NCI-H2081 (cell line): Measurements from ENCODE around the gene KLHDC10.
"Not testable (repeated sequence)": the region's sequence is repeated elsewhere in the genome, so short reads cannot be mapped to it uniquely, and the experiment has no call there.

Experiments
- DNase-seq, 2 experiments: peaks; one replicate each; lab custom pipeline; 2025; lab: John Stamatoyannopoulos, UW

KLHDC10 gene

DNA sequence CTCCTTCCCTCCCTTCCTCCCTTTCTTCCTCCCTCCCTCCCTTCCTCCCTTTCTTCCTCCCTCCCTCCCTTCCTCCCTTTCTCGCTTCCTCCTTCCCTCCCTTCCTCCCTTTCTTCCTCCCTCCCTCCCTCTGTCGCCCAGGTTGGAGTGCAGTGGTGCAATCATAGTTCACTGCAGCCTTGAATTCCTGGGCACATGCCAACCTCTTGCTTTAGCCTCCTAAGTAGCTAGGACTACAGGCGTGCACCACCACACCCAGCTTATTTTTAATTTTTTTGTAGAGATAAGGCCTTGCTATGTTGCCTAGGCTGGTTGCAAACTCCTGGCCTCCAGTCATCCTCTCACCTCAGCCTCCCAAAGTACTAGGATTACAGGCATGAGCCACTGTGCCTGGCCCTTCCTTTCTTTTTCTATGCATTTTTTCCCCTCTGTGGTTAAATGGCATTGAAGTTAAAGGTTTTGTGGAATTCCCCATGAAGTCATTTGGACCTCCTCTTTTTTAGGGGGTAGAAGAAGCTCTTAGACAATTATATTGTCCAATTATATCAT is 9.6 kb downstream of the KLHDC10 start:
- no peak for DNase-seq

DNA sequence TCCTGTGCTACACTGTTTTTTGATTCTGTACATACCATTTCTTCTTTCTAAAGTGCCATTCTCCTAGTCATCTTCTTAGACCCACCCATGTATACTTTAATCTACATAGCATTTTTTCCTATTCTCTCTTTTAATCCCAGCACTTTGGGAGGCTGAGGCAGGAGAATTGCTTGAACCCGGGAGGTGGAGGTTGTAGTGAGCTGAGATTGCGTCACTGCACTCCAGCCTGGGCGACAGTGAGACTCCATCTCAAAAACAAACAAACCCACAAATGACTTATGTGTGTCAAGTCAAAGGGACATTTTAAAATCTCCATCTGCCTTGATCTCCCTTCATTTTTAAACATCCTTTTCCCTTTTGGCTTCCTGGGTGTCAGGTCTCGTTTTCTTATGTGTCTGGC is 13.2 kb downstream of the KLHDC10 start:
- not testable (repeated sequence) for DNase-seq

DNA sequence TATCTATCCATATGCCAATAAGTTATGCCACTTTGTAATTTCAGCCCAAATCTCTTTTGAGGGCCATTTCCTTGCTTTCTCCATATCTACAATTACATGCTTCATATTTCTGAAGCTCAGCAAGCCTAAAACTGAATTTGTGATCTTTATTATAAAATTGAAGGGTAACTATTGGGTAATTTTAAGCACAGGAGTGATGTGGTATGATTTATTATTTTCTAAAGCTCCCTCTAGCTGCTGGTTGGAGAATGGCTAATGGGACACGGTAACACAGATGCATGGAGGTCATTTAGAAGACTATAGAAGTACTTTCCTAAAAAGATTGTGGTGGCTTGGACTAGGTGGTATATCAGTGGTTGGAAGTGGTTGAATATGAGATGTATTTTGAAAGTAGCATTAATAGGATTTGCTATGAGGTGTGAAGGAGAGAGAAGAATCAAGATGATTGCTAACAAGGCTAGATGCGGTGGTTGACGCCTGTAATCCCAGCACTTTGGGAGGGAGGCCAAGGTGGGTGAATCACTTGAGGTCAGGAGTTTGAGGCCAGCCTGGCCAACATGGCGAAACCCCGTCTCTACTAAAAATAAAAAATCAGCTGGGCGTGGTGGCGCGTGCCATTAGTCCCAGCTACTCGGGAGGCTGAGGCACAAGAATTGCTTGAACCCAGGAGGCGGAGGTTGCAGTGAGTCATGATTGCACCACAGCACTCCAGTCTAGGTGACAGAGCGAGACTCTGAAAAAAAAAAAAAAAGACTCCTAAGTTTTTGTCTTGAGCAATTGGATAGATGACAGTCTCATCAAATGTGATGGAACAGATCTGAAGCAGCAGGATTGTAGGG is 13.9 kb downstream of the KLHDC10 start:
- no peak for DNase-seq

DNA sequence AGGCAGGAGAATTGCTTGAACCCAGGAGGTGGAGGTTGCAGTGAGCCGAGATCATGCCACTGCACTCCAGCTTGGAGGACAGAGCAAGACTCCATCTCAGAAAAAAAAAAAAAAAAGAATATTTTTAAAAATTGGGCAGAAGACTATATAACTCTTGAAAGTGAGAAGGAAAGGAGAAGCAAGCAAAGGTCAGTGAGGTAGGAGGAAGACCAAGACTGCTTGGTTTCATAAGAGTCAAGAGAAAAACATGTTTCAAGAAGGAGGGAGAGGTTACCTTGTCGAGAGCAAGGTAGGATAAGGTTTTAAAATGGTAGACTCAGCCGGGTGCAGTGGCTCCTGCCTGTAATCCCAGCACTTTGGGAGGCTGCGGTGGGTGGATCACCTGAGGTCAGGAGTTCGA is 14.9 kb downstream of the KLHDC10 start:
- not testable (repeated sequence) for DNase-seq

DNA sequence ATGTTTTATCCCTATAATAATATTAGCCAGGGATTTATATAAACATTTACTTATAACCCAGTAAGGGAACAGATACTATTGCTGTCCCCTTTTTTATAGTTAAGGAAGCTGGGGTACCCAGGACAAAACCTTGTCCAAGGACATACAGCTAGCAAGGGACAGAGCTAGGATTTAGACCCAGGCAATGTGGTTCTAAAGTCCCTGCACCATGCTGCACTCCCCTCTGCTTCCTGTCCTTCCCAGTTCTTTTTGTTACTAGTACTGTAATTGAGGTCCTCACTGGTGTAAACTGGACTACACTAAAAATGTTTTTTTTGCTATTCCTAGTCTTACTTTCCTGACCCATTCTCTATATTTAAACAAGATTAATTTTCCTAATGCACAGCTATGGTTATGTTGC is 16.6 kb downstream of the KLHDC10 start:
- no peak for DNase-seq

DNA sequence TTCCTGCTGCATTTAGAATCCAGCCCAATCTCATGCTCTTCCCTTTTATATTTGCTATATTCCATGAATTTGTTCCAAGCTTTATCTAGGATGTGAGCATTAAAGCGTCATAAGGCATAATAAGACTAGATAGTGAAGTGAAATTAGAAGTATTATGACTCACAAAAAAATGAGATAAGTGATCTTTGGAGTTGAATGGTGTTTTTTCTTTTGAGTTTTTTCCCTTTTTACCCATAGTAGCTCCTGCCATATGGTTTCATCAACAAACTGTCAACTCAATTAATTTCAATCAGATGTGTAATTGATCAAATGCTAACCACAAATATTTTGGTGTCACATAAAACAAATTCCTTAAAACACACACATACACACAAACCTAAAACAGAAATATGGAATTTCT is 17.0 kb downstream of the KLHDC10 start:
- DNase-seq, result no peak

DNA sequence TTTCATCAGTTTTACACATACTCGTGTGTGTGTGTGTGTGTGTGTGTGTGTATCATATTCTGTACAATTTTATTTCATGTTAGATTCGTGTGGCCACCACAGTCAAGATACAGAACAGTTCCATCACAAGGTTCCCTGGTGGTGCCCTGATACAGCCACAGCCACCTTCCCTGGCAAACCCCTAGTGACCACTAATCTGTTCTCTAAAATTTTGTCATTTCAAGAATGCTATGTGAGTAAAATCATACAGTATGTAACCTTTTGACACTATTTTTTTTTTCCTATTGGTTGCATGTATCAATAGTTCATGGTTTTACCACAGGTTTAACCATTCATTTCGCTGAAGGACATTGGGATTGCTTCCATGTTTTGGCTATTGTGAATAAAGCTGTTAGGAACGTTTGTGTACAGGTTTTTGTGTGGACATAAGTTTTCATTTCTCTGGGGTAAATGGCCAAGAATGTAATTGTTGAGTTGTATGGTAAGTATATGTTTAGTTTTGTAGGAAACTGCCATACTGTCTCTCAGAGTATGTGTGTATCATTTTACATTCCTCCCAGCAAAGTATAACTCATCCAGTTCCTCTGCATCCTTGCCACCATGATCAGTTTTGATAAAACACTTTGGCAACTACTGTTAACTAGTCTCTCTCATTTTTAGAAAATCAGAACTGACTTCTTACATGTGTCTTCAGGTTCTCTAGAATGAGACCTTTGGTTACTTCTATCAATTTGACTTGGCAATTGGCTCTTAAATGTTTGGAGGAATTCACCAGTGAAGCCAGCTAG is 20.6 kb downstream of the KLHDC10 start:
- no peak for DNase-seq

DNA sequence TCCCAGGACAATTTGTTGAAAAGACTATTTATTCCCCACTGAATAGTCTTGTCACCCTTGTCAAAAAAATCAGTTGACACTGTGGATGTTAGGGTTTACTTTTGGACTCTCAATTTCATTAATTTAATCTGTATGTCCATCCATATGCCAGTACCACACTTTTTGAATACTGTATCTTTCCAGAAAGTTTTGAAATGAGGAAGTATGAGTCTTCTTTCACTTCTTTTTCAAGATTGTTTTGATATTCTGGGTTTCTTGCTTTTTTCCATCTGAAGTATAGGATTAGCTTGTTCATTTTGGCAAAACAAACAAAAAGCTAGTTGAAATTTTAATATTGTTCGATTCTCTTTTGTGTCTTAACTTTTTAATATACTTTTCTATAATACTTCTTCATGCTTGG is 21.7 kb downstream of the KLHDC10 start:
- DNase-seq, result no peak

DNA sequence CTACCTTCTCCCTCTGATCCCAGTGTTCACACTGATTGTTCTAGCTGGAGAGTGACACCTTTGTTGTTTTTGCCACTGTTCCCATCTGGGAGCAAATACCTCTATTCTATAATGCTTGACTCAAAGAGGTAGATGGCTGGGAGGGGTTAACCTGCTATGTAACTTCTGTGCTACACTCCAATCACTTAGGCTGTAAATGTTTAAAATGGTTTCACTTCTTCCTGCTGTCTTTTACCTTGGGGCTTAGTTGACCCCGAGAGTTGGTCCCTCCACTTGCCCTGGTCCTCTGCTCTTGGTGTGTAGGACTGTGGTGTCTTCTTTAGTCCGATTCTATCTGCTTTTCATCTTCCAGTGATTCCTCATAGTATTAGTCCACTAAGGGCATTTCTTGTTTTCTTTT is 22.3 kb downstream of the KLHDC10 start:
- DNase-seq, result no peak

DNA sequence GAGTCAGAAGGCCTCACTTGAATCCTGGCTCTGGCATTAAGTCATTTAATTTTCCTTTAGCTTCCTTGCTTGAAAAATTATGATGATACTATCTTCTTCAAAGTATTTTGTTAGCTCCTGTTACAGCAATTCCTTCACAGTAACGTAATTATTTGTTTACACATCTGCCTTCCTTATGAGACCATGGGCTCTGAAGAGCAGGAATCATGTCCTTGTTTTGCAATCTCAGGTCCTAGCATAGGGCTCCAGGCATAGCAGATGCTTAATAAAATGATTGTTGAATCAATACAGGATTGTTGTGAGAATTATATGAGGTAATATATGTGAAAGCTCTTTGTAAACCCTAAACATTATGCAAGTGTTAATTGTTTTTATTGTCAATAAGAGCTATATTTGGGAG is 25.5 kb downstream of the KLHDC10 start:
- no peak for DNase-seq

DNA sequence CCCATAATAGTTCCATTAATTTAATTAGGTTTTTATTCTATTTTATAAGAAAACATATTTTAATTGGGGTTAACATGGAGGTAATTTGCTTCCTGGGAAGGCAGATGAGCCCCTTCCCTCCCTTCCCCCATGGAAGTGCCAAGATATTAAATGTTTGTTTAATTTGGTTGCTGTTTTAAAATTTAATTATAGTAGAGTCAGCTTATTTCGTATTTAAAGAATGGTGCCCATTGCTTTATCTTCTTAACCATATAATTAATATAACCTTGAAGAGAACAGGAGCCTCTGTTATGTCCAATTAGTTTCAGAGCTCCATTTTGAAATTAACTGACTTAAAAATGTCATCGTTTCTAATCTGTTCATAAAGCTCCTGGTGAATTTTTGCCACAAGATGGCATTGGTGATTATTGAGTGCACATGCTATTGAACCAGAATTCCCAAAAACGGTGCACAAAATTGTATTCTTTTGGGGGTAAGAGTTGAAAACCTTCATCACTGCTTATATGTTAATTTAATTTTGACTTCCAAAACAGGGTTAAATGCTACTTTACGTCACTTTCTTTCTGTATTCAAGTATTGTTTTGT is 26.0 kb downstream of the KLHDC10 start:
- DNase-seq, result peak; percentile 26 to 73

DNA sequence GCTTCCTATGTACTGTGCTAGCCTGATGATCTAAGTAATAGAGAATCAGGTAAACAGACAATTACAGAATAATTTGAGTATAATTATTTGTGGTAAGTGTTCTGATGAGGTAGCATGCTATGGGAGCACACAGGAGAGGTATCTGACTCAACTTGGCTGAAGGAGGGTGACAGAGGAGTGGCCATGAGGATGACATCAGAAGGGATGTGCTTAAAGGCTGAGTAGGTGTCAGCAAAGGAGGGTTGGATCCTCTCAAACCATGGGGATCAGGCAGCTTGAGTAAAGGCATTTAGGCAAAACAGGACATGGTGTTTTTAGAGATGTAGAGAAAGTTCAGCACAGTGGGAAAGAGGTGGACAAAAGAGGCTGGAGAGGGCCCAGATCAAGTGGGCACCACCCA is 29.0 kb downstream of the KLHDC10 start:
- no peak for DNase-seq

DNA sequence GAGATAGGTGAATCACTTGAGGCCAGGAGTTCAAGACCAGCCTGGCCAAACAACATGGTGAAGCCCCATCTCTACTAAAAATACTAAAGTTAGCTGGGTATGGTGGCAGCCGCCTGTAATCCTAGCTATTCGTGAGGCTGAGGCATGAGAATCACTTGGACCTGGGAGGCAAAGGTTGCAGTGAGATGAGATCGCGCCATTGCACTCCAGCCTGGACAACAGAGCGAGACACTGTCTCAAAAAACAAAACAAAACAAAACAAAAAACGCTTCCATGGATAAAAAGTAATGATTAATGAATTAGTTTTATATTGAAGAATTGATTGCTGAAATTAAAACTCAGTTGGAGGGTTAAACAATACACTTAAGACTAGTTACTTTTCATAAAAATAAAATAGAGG is 32.3 kb downstream of the KLHDC10 start:
- DNase-seq, result no peak

DNA sequence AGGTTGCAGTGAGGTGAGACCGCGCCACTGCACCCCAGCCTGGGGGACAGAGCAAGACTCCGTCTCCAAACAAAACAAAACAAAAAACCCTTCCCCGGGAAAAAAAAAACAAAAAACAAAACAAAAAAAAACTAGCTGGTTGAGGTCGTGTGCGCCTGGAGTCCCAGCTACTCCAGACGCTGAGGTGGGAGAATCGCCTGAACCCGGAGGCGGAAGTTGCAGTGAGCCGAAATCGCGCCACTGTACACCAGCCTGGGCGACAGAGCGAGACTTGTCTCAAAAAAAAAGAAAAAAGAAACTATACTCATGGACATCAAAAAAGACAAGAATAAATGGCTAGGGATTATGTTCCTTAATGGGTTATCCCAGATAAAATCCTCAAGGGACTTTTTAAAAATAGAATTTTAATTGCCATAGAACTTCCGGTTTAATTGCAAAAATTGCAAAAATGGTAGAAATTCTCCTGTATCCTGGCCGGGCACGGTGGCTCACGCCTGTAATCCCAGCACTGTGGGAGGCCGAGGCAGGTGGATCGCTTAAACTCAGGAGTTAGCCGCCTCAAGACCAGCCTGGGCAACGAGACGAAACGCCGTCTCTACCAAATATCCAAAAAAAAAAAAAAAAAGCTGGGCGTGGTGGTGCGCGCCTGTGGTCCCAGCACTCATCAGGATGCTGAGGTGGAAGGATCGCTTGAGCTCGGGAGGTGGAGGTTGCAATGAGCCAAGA is 37.8 kb downstream of the KLHDC10 start:
- DNase-seq, result no peak

DNA sequence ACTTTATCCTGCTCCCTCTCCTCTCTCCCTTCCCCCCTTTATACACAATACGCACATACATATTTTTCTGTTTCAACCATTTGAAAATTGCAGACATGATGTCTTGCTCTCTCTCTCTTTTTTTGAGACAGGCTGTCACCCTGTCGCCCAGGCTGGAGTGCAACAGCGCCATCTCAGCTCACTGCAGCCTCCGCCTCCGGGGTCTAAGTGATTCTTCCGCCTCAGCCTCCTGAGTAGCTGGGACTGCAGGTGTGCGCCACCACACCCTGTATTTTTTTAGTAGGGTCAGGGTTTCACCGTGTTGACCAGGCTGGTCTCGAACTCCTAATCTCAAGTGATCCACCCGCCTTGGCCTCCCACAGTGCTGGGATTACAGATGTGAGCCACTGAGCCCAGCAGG is 38.5 kb downstream of the KLHDC10 start:
- DNase-seq, result no peak

DNA sequence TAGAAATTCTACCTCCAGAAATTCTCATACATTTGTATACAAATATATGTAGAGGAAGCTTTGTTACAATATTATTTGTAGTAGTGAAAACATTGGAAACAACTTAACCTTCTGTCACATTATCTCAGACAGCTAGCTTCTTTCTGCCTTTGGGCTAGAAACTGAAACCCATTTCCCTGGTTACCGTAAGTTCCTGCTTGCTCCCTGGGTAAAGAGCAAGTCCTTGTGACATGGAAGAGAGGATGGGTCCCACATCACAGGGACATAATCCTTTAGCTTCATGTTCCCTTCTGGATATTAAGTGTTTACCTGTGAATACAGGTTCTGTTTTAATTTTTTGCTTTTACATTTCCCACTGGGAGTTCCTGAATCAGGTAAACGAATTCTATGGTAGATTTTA is 41.8 kb downstream of the KLHDC10 start:
- DNase-seq, result no peak

DNA sequence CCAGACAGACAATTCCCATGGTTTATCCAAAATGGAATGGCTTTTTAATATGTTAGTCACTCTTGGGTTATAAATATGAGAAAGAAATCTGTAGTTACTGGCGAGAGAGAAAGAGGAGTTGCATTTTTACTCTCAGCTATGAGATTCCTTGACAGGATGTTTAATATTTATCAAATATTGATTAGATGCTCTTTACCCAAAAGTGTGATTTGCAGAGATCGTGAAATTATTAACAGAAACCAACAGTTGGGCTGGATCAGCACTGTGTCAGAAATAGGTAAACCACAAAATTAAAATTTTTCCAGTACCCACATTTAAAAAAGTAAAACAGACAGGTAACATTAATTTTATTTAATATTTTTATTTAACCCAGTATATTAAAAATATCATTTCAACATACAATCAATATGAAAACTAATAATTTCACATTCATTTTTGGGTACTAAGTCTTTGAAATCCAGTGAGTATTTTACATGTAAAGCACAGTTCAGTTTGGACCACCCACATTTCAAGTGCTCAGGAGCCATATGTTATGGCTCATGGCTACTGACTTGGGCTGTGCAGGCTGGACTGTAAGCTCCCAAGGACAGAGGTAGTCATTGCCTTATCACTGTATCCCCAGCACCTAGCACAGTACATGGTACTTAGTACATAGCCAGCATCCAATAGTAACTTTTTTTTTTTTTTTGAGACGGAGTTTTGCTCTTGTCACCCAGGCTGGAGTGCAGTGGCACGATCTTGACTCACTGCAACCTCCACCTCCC is 42.5 kb downstream of the KLHDC10 start:
- no peak for DNase-seq

DNA sequence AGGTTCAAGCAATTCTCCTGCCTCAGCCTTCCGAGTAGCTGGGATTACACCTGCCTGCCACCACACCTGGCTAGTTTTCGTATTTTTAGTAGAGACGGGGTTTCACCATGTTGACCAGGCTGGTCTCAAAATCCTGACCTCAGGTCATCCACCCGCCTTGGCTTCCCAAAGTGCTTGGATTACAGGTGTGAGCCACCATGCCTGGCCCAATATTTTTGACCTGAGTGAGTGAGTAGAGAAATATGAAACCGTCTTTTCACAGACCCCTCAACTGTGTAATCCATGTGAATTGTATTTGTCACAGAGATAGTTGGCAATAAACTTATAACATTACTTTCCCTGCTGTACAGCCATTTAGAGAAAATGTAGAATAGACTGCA is 43.1 kb downstream of the KLHDC10 start:
- not testable (repeated sequence) for DNase-seq

DNA sequence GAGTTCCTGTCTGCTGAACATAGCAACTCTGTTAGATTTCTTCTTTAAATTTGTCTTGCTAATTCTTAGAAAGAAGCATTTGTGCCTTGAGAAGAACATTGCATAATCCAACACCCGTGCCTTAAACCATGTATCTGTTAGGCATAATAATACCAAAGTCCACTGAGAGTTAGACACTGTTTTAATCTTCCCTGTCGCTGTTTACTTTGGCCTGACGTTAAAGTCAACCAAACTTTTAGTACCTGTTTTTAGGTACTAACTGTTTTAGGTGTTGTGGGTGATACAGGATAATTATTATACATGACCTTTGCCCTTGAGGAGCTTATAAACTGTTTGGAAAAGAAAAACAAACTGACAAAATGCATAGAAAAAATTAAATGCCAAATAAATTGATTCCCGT is 43.6 kb downstream of the KLHDC10 start:
- DNase-seq, result no peak

DNA sequence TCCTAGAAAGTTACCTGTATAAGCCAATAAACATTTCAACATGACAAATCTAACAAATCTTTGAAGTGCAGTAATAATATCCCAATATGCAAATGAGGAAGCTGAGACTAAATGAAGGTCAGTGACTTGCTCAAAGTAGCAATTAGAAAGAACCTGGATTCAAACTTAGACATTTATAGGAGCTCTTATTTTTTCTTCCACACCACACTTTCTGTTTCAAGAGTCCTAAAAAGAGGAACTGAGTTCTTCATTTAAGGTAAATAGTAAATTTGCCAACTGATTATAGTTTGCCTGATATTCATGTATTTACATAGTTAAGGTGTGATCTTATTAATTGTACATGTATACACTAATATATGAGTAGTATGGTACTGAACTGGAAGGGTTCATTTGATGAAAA is 44.0 kb downstream of the KLHDC10 start:
- no peak for DNase-seq

DNA sequence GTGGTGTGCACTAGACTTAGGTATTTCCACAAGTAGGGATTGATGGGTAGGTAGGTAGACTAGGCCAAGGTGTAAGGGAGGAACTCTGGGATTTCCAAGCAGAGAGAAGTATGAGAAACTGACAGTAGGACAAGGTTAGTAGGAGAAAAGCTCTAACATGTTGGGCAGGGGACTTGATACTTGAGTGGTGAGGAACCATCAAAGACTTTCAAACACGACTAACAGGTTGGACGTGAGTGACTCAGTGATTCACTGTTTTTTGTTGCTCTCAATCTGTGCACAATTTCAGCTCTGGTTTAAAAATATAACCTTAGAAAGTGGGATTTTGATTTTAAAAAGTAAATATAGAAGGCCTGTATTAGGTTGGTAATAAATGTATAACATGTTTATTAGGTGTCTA is 44.4 kb downstream of the KLHDC10 start:
- DNase-seq, result no peak
